ENCODE results near the gene LMCD1. TPM values are rescaled to one million over a fixed set of nuclear protein-coding genes. Genes with fewer than 3 reads are reported as not detected.
A peak's percentile ranks its signal among the peaks of the same experiment; 100 is the strongest.

LMCD1 gene
- total RNA-seq, 1 donor from 2014 or later, result 69.0 TPM

GRCh38 chr3:8567784-8568575, 66.4 kb downstream of the LMCD1 start:
- no peak overlapping the region for H3K4me3 ChIP-seq (ENCODE audit: low read depth, low read length)
- no peak for DNase-seq (ENCODE audit: low read depth)
- TF ChIP-seq, protein P1, sequence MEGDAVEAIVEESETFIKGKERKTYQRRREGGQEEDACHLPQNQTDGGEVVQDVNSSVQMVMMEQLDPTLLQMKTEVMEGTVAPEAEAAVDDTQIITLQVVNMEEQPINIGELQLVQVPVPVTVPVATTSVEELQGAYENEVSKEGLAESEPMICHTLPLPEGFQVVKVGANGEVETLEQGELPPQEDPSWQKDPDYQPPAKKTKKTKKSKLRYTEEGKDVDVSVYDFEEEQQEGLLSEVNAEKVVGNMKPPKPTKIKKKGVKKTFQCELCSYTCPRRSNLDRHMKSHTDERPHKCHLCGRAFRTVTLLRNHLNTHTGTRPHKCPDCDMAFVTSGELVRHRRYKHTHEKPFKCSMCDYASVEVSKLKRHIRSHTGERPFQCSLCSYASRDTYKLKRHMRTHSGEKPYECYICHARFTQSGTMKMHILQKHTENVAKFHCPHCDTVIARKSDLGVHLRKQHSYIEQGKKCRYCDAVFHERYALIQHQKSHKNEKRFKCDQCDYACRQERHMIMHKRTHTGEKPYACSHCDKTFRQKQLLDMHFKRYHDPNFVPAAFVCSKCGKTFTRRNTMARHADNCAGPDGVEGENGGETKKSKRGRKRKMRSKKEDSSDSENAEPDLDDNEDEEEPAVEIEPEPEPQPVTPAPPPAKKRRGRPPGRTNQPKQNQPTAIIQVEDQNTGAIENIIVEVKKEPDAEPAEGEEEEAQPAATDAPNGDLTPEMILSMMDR (conservative IDR thresholded peaks at IDR 0.05; ENCODE audit: low read depth, low read length), result no peak

DNA sequence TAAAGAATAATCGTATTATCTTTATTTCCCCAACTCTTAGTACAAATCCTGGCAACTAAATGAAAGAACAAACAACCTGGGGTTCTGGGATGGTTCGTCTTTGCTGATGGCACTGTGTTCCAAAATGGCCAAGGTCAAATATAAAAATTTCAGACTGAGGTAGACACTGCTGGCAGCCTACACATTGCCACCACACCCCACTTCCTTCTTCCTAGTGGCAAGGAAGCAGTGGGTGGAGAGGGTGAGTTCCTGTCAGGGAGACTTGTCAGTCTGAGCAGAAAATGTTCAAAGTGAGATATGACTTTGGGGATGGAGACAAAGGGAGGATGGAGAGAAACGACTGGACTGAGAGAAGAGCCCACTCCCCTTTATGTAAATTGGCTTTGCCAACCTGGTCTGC, 69.6 kb downstream of the LMCD1 start:
- no peak for DNase-seq (ENCODE audit: low read depth)
- TF ChIP-seq, protein P1 (conservative IDR thresholded peaks at IDR 0.05; ENCODE audit: low read depth, low read length), result no peak
- H3K4me3 ChIP-seq (ENCODE audit: low read depth, low read length), result no peak overlapping the region

DNA sequence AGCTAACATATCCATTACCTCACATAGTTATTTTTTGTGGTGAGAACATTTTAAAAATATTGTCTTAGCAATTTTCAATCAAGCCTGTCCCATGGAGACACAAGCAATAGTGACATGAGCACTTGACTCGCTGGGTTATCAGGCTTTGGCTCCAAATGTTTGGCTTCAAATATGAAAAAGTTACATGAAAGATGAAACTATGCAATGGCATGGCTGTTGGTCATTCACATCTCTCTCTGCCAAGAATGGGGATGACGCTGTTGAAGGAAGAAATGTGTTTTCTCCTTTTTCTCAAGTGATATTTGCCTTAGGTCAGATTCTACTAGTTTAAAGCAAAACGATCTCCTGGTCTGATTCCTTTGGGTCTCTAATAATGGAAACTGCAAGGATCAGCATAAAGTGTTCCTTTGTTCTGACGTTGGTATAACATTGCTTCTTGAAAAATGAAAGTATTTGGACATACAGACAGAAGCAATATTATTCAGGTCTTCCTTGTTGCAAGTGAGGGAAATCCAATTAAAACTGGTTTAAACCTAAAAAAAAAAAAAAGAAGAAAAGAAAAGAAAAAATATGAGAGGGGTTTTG, 71.8 kb downstream of the LMCD1 start:
- DNase-seq (ENCODE audit: low read depth), result no peak
- TF ChIP-seq, protein P1 (conservative IDR thresholded peaks at IDR 0.05; ENCODE audit: low read depth, low read length), result no peak
- H3K4me3 ChIP-seq (ENCODE audit: low read depth, low read length), result no peak overlapping the region

DNA sequence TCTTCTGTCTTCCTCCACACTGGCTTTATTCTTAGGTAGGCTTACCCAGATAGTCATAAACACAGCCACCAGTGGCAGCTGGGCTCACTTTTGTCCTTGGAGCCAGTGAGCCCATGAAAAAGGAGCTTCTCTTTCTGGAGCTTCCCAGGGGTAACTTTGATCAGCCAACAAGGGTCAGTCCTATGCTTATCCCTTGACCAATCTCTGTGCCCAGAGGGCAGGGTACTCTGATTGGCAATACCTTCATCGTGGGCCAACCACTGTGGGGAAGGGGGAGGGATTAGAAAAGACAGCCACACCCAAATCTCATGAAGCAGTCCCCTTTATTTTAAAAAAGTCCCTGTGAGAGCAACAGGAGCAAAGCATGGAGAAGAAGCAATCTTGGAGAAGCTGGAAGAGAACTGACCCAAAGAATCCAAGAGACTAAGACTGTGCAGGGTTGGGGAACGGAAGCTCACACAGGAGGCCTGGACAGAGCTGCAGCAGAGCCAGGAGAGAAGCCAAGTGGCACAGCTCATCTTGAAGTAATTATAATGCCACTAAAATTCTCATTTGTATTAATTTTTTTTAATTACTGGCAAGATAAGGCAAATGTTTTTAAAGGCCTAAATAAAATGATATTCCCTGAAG, 72.5 kb downstream of the LMCD1 start:
- no peak overlapping the region for H3K4me3 ChIP-seq (ENCODE audit: low read depth, low read length)
- DNase-seq (ENCODE audit: low read depth), result no peak
- TF ChIP-seq, protein P1 (conservative IDR thresholded peaks at IDR 0.05; ENCODE audit: low read depth, low read length), result no peak

DNA sequence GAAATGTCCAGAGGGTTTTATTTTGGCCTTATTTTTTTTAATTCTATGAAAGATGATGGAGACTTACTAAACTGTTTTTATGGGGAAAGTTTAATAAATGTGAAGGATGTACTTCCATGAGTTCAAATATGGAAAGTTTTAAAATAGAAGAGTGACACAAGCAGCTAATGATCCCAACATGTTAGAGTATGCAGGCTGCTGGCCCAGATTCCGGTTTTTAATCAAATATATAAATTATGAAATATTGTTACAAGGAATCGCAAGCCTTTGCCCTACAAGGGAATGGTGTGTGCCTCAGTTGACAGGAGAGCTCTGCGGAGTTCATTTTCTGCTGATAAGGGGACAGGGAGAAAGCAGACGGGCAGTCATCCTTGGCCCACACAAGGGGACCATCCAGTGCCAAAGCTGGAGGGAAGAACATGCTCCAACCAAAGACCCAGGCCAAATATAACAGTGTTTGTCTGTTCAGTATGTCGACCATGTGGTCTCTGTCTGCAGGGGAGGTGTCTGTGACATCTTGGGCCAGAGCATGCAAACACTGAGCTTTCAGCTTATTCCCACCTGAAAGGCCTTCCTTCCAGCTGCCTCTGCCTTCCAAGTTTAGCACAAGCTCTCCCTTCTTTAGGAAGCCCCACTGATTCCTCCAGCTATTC, 73.2 kb downstream of the LMCD1 start:
- H3K4me3 ChIP-seq (ENCODE audit: low read depth, low read length), result no peak overlapping the region
- TF ChIP-seq, protein P1 (conservative IDR thresholded peaks at IDR 0.05; ENCODE audit: low read depth, low read length), result no peak

GRCh38 chr3:8575364-8576104, 73.9 kb downstream of the LMCD1 start:
- DNase-seq (ENCODE audit: low read depth), result peak; percentile 63
- TF ChIP-seq, protein P1 (conservative IDR thresholded peaks at IDR 0.05; ENCODE audit: low read depth, low read length), result no peak
- H3K4me3 ChIP-seq (ENCODE audit: low read depth, low read length), result no peak overlapping the region

More for the DNA sequence above, 73.2 kb downstream of the LMCD1 start:
- DNase-seq (ENCODE audit: low read depth), result no peak

All from epithelial cell of proximal tubule (primary cell).